ENCODE data around the gene CRTAP. TPM values are rescaled to one million over a fixed set of nuclear protein-coding genes. Genes with fewer than 3 reads are reported as not detected.
A peak's percentile ranks its signal among the peaks of the same experiment; 100 is the strongest.

CRTAP gene
- total and polyA plus RNA-seq, 2 experiments from 2014 or later = 189 to 261 TPM

DNA sequence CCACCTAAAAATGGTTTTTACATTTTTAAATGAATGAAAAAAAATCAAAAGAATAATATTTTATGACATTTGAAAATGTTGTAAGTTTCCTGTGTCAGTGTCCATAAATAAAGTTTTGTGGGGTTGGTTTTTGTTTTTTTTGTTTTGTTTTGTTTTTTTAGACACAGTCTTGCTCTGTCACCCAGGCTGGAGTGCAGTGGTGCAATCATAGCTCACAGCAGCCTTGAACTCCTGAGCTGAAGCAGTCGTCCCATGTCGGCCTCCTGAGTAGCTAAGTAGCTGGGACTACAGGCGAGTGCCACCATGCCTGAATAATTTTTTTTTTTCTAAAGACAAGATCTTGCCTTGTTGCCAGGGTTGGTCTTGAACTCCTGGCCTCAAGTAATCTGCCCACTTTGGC is 14.1 kb upstream of the CRTAP start:
- no peak overlapping the region for H3K27ac ChIP-seq
- H3K9me2 ChIP-seq (ENCODE audit: insufficient read depth) = no peaks in the 10 kb centered on the region
- H3K27me3 ChIP-seq (replicated peaks; ENCODE audit: insufficient read depth) = no peaks in the 10 kb centered on the region
- no peak overlapping the region for H3K9ac ChIP-seq
- H3K79me2 ChIP-seq (ENCODE audit: insufficient read depth) = peaks cover 22% of the 10 kb centered on the region
- H3K36me3 ChIP-seq (ENCODE audit: low read depth) = no peaks in the 10 kb centered on the region
- no peak overlapping the region for H3K4me3 ChIP-seq
- no peak overlapping the region for H3K4me2 ChIP-seq (ENCODE audit: unreplicated experiment)
- WGBS, 2 experiments (ENCODE audit: low coverage in 1 of 2, low lambda C conversion rate in 2 of 2, missing lambda C conversion rate in 2 of 2) = 76 to 82% methylated on average over 3 of the region's 3 CpGs
- H3F3A ChIP-seq (ENCODE audit: insufficient read depth) = no peaks in the 10 kb centered on the region
- DNase-seq = no peak
- H3K4me1 ChIP-seq (ENCODE audit: insufficient read depth) = no peaks in the 10 kb centered on the region; the same call in 1 of the 2 replicates
- H4K20me1 ChIP-seq (ENCODE audit: insufficient read depth) = no peaks in the 10 kb centered on the region
- TF ChIP-seq EZH2phosphoT487 (IDR thresholded peaks at IDR 0.05; ENCODE audit: insufficient read depth, low read depth) = no peak
- TF ChIP-seq EZH2 (IDR thresholded peaks at IDR 0.05; ENCODE audit: insufficient read depth, poor library complexity, severe bottlenecking) = no peak
- in situ Hi-C loops (cut with MboI) = no loop called here
- peak overlapping the region; percentile 62; the same call in 1 of the 2 replicates for H2AFZ ChIP-seq
- no peaks in the 10 kb centered on the region for H3K9me3 ChIP-seq (ENCODE audit: low read depth)

GRCh38 chr3:33100229-33100628 is 13.6 kb upstream of the CRTAP start:
- WGBS, 2 experiments (ENCODE audit: low coverage in 1 of 2, low lambda C conversion rate in 2 of 2, missing lambda C conversion rate in 2 of 2) = 50 to 55% methylated on average over 2 of the region's 2 CpGs

GRCh38 chr3:33103034-33103433 is 10.8 kb upstream of the CRTAP start:
- in situ Hi-C loops (cut with MboI) = no loop called here
- Histone ChIP-seq H3K9me2 (ENCODE audit: insufficient read depth) (no peaks in the 10 kb centered on the region), H3K27ac (no peak overlapping the region), H3K36me3 (ENCODE audit: low read depth) (no peaks in the 10 kb centered on the region), H3K4me1 (ENCODE audit: insufficient read depth) (no peaks in the 10 kb centered on the region), H3K9me3 (ENCODE audit: low read depth) (no peaks in the 10 kb centered on the region), H3K4me3 (no peak overlapping the region), H3K79me2 (ENCODE audit: insufficient read depth) (no peaks in the 10 kb centered on the region), H2AFZ (no peak overlapping the region), H3F3A (ENCODE audit: insufficient read depth) (no peaks in the 10 kb centered on the region), H3K9ac (no peak overlapping the region), H4K20me1 (ENCODE audit: insufficient read depth) (no peaks in the 10 kb centered on the region), H3K27me3 (replicated peaks; ENCODE audit: insufficient read depth) (no peaks in the 10 kb centered on the region), H3K4me2 (ENCODE audit: unreplicated experiment) (no peak overlapping the region)
- no peak for TF ChIP-seq EZH2 (IDR thresholded peaks at IDR 0.05; ENCODE audit: insufficient read depth, poor library complexity, severe bottlenecking)
- TF ChIP-seq EZH2phosphoT487 (IDR thresholded peaks at IDR 0.05; ENCODE audit: insufficient read depth, low read depth) = no peak
- WGBS, 2 experiments (ENCODE audit: low coverage in 1 of 2, low lambda C conversion rate in 2 of 2, missing lambda C conversion rate in 2 of 2) = 85 to 94% methylated on average over 3 of the region's 3 CpGs
- DNase-seq = no peak

More at GRCh38 chr3:33100229-33100628, 13.6 kb upstream of the CRTAP start:
- TF ChIP-seq EZH2 (IDR thresholded peaks at IDR 0.05; ENCODE audit: insufficient read depth, poor library complexity, severe bottlenecking) = no peak
- TF ChIP-seq EZH2phosphoT487 (IDR thresholded peaks at IDR 0.05; ENCODE audit: insufficient read depth, low read depth) = no peak
- Histone ChIP-seq H3K4me1 (ENCODE audit: insufficient read depth) (no peaks in the 10 kb centered on the region; the same call in 1 of the 2 replicates), H4K20me1 (ENCODE audit: insufficient read depth) (no peaks in the 10 kb centered on the region), H2AFZ (no peak overlapping the region), H3K9ac (no peak overlapping the region), H3K27ac (no peak overlapping the region), H3K36me3 (ENCODE audit: low read depth) (no peaks in the 10 kb centered on the region), H3F3A (ENCODE audit: insufficient read depth) (no peaks in the 10 kb centered on the region), H3K4me2 (ENCODE audit: unreplicated experiment) (no peak overlapping the region), H3K79me2 (ENCODE audit: insufficient read depth) (peaks cover 17% of the 10 kb centered on the region), H3K9me3 (ENCODE audit: low read depth) (no peaks in the 10 kb centered on the region), H3K9me2 (ENCODE audit: insufficient read depth) (no peaks in the 10 kb centered on the region), H3K27me3 (replicated peaks; ENCODE audit: insufficient read depth) (no peaks in the 10 kb centered on the region), H3K4me3 (no peak overlapping the region)
- in situ Hi-C loops (cut with MboI) = no loop called here
- no peak for DNase-seq

DNA sequence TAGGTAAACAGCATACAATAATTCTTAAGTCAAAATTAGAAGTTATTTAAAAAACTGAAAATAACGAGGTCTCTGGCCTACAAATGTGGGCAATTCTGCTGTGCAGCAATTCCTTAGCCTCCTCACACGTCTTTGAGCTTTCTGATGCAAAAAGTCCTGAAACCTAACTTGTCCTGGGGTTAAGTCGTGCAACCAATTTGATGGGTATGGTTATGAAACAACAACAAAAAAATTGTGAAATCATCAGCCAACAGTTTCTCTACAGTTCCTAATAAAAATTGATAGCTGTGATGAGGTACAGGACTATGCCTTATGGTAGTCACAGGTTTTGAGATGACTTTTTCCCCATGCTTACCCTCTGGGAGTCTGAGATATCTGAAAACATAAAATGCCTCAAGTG is 10.3 kb upstream of the CRTAP start:
- Histone ChIP-seq H4K20me1 (ENCODE audit: insufficient read depth) (no peaks in the 10 kb centered on the region), H3K4me1 (ENCODE audit: insufficient read depth) (no peaks in the 10 kb centered on the region), H3K79me2 (ENCODE audit: insufficient read depth) (no peaks in the 10 kb centered on the region), H3K4me2 (ENCODE audit: unreplicated experiment) (no peak overlapping the region), H3K9me3 (ENCODE audit: low read depth) (no peaks in the 10 kb centered on the region), H3K9me2 (ENCODE audit: insufficient read depth) (no peaks in the 10 kb centered on the region), H2AFZ (no peak overlapping the region), H3K27ac (no peak overlapping the region), H3K27me3 (replicated peaks; ENCODE audit: insufficient read depth) (no peaks in the 10 kb centered on the region), H3F3A (ENCODE audit: insufficient read depth) (no peaks in the 10 kb centered on the region), H3K4me3 (no peak overlapping the region), H3K36me3 (ENCODE audit: low read depth) (no peaks in the 10 kb centered on the region), H3K9ac (no peak overlapping the region)
- TF ChIP-seq EZH2phosphoT487 (IDR thresholded peaks at IDR 0.05; ENCODE audit: insufficient read depth, low read depth) (no peak), EZH2 (IDR thresholded peaks at IDR 0.05; ENCODE audit: insufficient read depth, poor library complexity, severe bottlenecking) (no peak)
- in situ Hi-C loops (cut with MboI) = no loop called here
- 54 to 63% methylated on average over 3 of the region's 3 CpGs for WGBS, 2 experiments (ENCODE audit: low coverage in 1 of 2, low lambda C conversion rate in 2 of 2, missing lambda C conversion rate in 2 of 2)
- DNase-seq = no peak

GRCh38 chr3:33104803-33105202 is 9.0 kb upstream of the CRTAP start:
- in situ Hi-C loops (cut with MboI) = no loop called here
- no peak for TF ChIP-seq EZH2phosphoT487 (IDR thresholded peaks at IDR 0.05; ENCODE audit: insufficient read depth, low read depth)
- no peak for TF ChIP-seq EZH2 (IDR thresholded peaks at IDR 0.05; ENCODE audit: insufficient read depth, poor library complexity, severe bottlenecking)
- no peak for DNase-seq
- Histone ChIP-seq H3K9me3 (ENCODE audit: low read depth) (no peaks in the 10 kb centered on the region), H3F3A (ENCODE audit: insufficient read depth) (no peaks in the 10 kb centered on the region), H3K36me3 (ENCODE audit: low read depth) (no peaks in the 10 kb centered on the region), H3K79me2 (ENCODE audit: insufficient read depth) (no peaks in the 10 kb centered on the region), H4K20me1 (ENCODE audit: insufficient read depth) (no peaks in the 10 kb centered on the region), H3K27ac (no peak overlapping the region), H3K9ac (no peak overlapping the region), H3K4me1 (ENCODE audit: insufficient read depth) (no peaks in the 10 kb centered on the region), H3K9me2 (ENCODE audit: insufficient read depth) (no peaks in the 10 kb centered on the region), H3K4me2 (ENCODE audit: unreplicated experiment) (no peak overlapping the region), H2AFZ (no peak overlapping the region), H3K4me3 (no peak overlapping the region), H3K27me3 (replicated peaks; ENCODE audit: insufficient read depth) (no peaks in the 10 kb centered on the region)
- WGBS, 2 experiments (ENCODE audit: low coverage in 1 of 2, low lambda C conversion rate in 2 of 2, missing lambda C conversion rate in 2 of 2) = 77 to 79% methylated on average over 3 of the region's 3 CpGs
